ENCODE measurements around the gene C15orf40.
A peak's percentile ranks its signal among the peaks of the same experiment; 100 is the strongest.
"Not testable (repeated sequence)": the region's sequence is repeated elsewhere in the genome, so short reads cannot be mapped to it uniquely, and the experiment has no call there.

Gene C15orf40

GRCh38 chr15:83011271-83012075, at the start of gene C15orf40:
C15orf40 (minus strand) TSS chr15:83011639; CDS start chr15:83011607, 32 bp downstream.
- peak; percentile 83 to 88 for DNase-seq

- DNase-seq: no peak
These were observed 46.4 kb upstream of the C15orf40 start for GRCh38 chr15:83057696-83058376.

GRCh38 chr15:83057002-83057401, 45.6 kb upstream of the C15orf40 start:
- no peak for DNase-seq

- DNase-seq: no peak
These were observed 41.7 kb upstream of the C15orf40 start for GRCh38 chr15:83053151-83053550.

- DNase-seq: no peak
These were observed 35.2 kb upstream of the C15orf40 start for GRCh38 chr15:83046558-83047127.

DNA sequence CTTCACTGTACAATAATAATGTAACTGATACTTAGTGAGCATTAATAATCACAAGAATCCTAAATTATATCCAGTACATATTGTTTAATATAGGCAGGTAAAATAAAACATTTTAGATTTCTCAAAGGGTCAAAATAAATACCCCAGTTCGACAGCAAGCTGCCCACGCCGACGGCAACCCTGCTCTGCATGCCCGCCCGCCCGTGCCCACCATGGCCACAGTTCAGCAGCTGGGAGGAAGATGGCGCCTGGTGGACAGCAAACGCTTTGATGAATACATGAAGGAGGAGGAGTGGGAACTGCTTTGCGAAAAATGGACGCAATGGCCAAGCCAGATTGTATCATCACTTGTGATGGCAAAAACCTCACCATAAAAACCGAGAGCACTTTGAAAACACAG, 32.7 kb upstream of the C15orf40 start:
- no peak for DNase-seq

DNA sequence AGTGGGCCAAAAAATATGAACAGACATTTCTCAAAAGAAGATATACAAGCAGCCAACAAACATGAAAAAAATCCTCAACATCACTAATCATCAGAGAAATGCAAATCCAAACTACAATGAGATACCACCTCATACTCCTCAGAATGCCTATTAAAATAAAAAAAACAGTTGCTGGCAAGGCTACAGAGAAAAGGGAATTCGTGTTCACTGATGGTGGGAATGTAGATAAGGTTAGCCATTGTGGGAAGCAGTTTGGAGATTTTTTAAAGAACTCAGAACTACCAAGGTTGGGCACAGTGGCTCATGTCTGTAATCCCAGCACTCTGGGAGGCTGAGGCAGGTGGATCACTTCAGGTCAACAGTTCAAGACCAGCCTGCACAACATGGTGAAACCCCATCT, 27.8 kb upstream of the C15orf40 start:
- no peak for DNase-seq

- no peak for DNase-seq
These were observed 24.8 kb upstream of the C15orf40 start for GRCh38 chr15:83036253-83036652.

DNA sequence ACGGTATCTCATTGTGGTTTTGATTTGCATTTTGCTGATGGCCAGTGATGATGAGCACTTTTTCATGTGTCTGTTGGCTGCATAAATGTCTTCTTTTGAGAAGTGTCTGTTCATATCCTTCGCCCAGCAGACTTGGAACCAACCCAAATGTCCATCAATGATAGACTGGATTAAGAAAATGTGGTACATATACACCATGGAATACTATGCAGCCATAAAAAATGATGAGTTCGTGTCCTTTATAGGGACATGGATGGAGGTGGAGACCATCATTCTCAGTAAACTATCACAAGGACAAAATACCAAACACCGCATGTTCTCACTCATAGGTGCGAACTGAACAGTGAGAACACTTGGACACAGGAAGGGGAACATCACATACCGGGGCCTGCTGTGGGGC, 19.8 kb upstream of the C15orf40 start:
- not testable (repeated sequence) for DNase-seq

DNA sequence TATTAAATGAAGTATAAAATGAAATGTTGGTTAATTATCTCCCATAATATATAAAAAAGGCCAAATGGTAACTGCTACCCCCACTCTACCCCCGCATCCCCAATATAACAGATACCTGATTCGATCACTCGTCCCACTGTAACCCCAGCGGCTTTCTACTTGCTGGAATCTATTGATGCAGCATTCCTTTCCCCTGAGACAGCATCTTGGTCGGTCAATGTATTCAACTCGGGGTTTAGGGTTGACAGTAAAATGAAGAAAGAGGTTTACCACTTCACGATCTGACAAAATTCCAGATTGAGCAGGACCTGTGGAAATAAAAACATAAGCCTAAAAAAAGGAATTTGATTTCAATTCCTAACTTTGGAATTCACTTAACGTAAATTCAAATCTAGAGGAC, 18.6 kb upstream of the C15orf40 start:
- no peak for DNase-seq

GRCh38 chr15:83018436-83018835, 7.0 kb upstream of the C15orf40 start:
- DNase-seq: no peak

DNA sequence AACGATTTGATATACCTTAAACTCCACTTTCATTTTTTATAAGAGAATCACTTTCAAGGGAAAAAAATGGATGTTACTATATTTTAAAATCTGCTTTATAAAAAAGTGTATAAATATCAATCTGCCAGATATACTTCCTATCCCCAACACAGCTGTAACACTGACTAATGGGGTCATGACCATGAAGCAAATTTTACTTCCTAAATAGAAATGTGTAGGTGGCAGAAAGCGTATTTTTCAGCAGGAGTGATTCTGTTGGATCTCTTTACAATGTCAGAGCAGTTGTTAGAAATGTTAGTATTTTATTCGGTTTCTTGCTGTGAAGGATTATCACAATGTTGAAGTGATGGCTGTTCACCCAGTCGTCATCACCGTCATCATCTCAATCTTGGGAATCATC, 5.5 kb upstream of the C15orf40 start:
- DNase-seq: no peak

DNA sequence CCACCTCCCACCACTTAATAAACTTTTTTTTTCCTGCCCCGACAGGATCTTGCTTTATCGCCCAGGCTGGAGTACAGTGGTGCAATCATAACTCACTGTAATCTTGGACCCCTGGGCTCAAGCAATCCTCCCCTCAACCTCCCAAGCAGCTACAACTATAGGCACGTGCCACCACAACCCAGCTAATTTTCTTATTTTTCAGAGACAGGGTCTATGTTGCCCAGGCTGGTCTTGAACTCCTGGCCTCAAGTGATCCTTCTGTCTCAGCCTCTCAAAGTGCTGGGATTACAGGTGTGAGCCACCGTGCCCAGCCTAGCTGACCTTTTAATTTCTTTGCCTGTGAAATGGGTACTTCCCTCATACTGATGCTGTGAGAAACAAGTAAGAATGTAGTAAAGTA, 3.9 kb upstream of the C15orf40 start:
- no peak for DNase-seq

DNA sequence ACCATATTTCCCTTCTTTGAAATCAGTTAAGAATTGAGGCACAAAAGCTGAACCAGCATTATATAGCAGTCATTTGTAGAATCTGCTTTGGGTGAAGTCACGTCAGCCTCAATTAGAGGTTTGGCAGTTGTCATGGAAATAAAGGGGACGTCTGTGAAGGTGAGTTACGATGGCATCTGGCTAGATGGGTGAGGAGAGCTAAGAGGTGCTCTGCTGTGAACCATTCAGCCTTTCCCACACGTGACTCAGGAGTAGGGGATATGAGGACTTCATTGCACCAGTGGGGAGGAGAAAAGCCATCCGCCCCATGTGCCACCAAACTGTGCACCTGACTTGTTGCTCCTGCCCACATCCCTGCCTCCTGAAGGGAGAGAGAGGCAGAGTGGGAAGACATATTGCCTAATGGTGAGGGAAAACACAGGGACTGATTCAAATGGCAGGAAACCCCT, 2.8 kb upstream of the C15orf40 start:
- DNase-seq: no peak

DNA sequence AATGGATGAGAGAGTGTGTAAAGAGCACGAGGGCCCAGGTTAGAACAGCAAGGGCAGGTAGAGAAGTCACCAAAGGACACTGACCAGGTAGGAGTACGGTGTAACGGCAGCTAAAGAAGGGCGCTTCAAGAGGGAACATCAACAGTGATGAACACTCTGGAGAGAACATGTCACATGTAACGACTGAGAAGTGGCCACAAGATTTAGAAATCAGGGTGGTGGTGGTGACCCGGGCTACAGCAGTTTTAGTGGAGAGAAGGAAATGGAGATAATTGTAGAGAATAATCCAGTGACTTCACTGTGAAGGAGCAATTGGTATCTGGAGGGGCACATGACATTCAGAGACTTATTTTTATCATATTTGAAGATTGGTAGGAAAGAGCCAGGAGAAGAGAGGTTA, 1.2 kb upstream of the C15orf40 start:
- no peak for DNase-seq

GRCh38 chr15:83012076-83012426, 612 bp upstream of the C15orf40 start:
- no peak for DNase-seq

DNA sequence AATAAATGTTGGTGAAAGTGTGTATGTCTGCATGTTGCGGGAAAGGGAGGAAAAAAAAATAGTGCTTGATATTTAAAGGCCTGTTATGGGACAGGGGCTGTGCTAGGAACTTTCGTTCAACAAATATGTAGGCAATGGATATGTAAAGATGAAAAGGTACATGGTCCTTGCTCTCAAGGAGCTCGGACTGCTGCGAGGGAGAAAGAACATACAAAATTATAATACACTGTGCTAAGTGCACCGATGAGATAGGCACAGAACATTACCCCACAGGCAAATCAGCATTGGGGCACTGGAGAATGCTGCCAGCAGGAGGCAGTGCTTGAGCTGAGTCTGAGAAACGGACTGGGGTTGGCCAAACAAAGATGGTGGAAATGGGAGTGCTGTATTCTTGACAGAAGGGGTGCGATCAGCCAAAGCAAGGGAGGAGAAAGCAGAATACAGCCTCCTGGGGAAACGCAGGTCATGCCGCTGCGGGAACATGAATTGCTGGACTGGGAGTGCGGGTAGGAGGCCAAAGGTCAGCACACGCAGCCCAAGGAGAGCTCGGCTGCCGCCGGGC, 649 bp downstream of the C15orf40 start:
- peak; percentile 86 to 89 for DNase-seq

DNA sequence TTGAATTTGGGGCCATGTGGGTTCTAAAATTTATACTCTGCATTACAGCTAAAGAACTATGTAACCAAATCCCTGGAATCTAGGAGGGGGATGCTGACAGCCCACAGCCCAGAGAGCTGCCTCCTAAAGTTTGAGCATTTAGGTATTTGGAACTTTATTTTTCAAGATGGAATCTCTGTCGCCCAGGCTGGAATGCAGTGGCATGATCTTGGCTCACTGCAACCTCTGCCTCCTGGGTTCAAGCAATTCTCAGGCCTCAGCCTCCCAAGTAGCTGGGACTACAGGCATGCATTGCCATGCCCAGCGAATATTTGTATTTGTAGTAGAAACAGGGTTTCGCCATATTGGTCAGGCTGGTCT, 10.8 kb downstream of the C15orf40 start:
- not testable (repeated sequence) for DNase-seq

GRCh38 chr15:82999905-83000671, 11.4 kb downstream of the C15orf40 start:
- peak; percentile 13 to 21 for DNase-seq

- DNase-seq: no peak
These were observed 12.0 kb downstream of the C15orf40 start for GRCh38 chr15:82999426-82999825.

DNA sequence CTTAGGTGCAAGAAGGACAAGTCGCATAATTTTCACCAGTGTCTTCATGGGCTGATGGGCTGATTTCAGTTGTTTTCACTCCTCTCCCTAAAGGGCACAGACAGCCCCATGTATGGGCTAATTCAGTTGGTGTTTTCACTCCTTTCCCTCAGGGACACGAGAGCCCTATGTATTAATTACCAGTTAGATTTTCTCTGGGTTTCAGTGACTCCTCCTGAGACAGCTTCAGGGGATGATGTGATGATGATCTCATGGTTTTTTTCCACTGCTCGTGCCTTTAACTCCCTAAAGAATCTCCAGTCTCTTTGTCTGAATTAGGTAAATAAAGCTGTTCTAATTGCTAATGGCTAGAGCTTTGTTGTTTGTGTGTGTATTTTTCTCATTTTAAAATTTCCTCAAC, 15.5 kb downstream of the C15orf40 start:
- no peak for DNase-seq

DNA sequence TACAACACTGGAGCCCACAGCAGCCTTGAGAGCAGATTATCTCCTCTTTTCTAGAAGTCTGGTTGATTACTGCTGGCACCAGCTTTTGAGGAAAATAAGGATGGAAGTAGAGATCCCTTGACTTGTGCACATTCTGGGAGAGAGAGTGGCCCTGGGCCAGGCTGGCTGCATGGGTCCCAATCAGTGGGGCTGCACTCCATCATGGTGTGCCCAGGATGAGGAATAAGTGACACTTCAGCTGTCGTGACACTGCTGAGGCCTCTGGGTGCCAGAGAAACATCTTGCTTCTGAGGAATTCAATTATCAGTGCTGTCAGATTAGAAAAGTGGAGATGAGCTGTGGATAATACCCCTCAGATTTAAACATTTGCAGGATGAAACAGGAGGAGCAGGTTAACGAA, 16.4 kb downstream of the C15orf40 start:
- DNase-seq: no peak

- no peak for DNase-seq
These were observed 18.3 kb downstream of the C15orf40 start for GRCh38 chr15:82993144-82993543.

Data from activated CD4-positive, alpha-beta T cell treated with anti-CD3 and anti-CD28 coated beads, Interleukin-2, amount 50 U/mL, for 48 hours (primary cell).